ENCODE measurements around the gene PPL. TPM values are rescaled to one million over a fixed set of nuclear protein-coding genes. Genes with fewer than 3 reads are reported as not detected.

Gene PPL
- total RNA-seq, 4 donors from 2014 or later, result 31.3 to 97.6 (median 59.5) TPM

- DNase-seq (ENCODE audit: low spot score) (no peak), ATAC-seq (ENCODE audit: low FRiP score) (no peak)
- no peak for TF ChIP-seq CTCF (IDR thresholded peaks at IDR 0.05)
These were observed 9.3 kb downstream of the PPL start for GRCh38 chr16:4927661-4928060.

- DNase-seq (ENCODE audit: low spot score) (no peak), ATAC-seq (ENCODE audit: low FRiP score) (no peak)
- TF ChIP-seq CTCF (IDR thresholded peaks at IDR 0.05), result no peak
These were observed 10.0 kb downstream of the PPL start for GRCh38 chr16:4926928-4927327.

- no peak for ATAC-seq (ENCODE audit: low FRiP score)
- no peak for DNase-seq (ENCODE audit: low spot score)
- TF ChIP-seq CTCF (IDR thresholded peaks at IDR 0.05), result no peak
These were observed 11.2 kb downstream of the PPL start for GRCh38 chr16:4925791-4926190.

GRCh38 chr16:4925293-4925607 is 11.7 kb downstream of the PPL start:
- ATAC-seq (ENCODE audit: low FRiP score), result no peak
- DNase-seq (ENCODE audit: low spot score), result no peak
- no peak for TF ChIP-seq CTCF (IDR thresholded peaks at IDR 0.05)

GRCh38 chr16:4924593-4925292 is 12.2 kb downstream of the PPL start:
- TF ChIP-seq CTCF (IDR thresholded peaks at IDR 0.05), result no peak
- no peak for ATAC-seq (ENCODE audit: low FRiP score)
- no peak for DNase-seq (ENCODE audit: low spot score)

GRCh38 chr16:4923853-4924252 is 13.1 kb downstream of the PPL start:
- ATAC-seq (ENCODE audit: low FRiP score) (no peak), DNase-seq (ENCODE audit: low spot score) (no peak)
- TF ChIP-seq CTCF (IDR thresholded peaks at IDR 0.05), result no peak

- DNase-seq (ENCODE audit: low spot score) (no peak), ATAC-seq (ENCODE audit: low FRiP score) (no peak)
- no peak for TF ChIP-seq CTCF (IDR thresholded peaks at IDR 0.05)
These were observed 14.1 kb downstream of the PPL start for GRCh38 chr16:4922721-4923342.
